ENCODE results near the gene SFXN4. TPM values are rescaled to one million over a fixed set of nuclear protein-coding genes. Genes with fewer than 3 reads are reported as not detected.

SFXN4 gene
- total and polyA plus RNA-seq, 2 donors (not counting 1 experiment from before 2014, with no cell fraction given): 10.3 to 17.7 TPM

GRCh38 chr10:119162452-119163092 is 2.9 kb downstream of the SFXN4 start:
- H2AFZ ChIP-seq (ENCODE audit: low read length): no peak overlapping the region
- no peak overlapping the region for H3K27ac ChIP-seq (ENCODE audit: insufficient read depth, low read length)
- DNase-seq (ENCODE audit: low read depth in 2 of 2): no peak
- no peaks in the 10 kb centered on the region for H4K20me1 ChIP-seq (ENCODE audit: control insufficient read depth, extremely low read depth, insufficient read depth, low read length)
- H3K4me2 ChIP-seq (ENCODE audit: extremely low read depth, insufficient read depth, low read length): no peak overlapping the region
- H3K27me3 ChIP-seq (ENCODE audit: control insufficient read depth, insufficient read depth, low read length): no peaks in the 10 kb centered on the region
- no peaks in the 10 kb centered on the region for H3K36me3 ChIP-seq (ENCODE audit: control insufficient read depth, insufficient read depth, low read length)
- no peaks in the 10 kb centered on the region for H3K9me3 ChIP-seq (ENCODE audit: control insufficient read depth, insufficient read depth, low read depth, low read length)
- no peak overlapping the region for H3K9ac ChIP-seq (ENCODE audit: insufficient read depth, low read length)
- peaks cover 4% of the 10 kb centered on the region for H3K4me1 ChIP-seq (ENCODE audit: control insufficient read depth, extremely low read depth, insufficient read depth, low read length)
- TF ChIP-seq, protein P1, sequence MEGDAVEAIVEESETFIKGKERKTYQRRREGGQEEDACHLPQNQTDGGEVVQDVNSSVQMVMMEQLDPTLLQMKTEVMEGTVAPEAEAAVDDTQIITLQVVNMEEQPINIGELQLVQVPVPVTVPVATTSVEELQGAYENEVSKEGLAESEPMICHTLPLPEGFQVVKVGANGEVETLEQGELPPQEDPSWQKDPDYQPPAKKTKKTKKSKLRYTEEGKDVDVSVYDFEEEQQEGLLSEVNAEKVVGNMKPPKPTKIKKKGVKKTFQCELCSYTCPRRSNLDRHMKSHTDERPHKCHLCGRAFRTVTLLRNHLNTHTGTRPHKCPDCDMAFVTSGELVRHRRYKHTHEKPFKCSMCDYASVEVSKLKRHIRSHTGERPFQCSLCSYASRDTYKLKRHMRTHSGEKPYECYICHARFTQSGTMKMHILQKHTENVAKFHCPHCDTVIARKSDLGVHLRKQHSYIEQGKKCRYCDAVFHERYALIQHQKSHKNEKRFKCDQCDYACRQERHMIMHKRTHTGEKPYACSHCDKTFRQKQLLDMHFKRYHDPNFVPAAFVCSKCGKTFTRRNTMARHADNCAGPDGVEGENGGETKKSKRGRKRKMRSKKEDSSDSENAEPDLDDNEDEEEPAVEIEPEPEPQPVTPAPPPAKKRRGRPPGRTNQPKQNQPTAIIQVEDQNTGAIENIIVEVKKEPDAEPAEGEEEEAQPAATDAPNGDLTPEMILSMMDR (conservative IDR thresholded peaks at IDR 0.05 in 1 of 2, IDR thresholded peaks at IDR 0.05 in 1 of 2; ENCODE audit: low read depth in 1 of 2, low read length in 2 of 2): no peak
- no peak for TF ChIP-seq EZH2 (IDR thresholded peaks at IDR 0.05; ENCODE audit: low read length, missing control alignments)
- H3K79me2 ChIP-seq (ENCODE audit: control insufficient read depth, insufficient read depth, low read length): no peaks in the 10 kb centered on the region
- no peak overlapping the region for H3K4me3 ChIP-seq (replicated peaks in 1 of 4; ENCODE audit: control extremely low read depth in 1 of 4, insufficient read depth in 1 of 4, low read depth in 3 of 4, low read length in 4 of 4)

DNA sequence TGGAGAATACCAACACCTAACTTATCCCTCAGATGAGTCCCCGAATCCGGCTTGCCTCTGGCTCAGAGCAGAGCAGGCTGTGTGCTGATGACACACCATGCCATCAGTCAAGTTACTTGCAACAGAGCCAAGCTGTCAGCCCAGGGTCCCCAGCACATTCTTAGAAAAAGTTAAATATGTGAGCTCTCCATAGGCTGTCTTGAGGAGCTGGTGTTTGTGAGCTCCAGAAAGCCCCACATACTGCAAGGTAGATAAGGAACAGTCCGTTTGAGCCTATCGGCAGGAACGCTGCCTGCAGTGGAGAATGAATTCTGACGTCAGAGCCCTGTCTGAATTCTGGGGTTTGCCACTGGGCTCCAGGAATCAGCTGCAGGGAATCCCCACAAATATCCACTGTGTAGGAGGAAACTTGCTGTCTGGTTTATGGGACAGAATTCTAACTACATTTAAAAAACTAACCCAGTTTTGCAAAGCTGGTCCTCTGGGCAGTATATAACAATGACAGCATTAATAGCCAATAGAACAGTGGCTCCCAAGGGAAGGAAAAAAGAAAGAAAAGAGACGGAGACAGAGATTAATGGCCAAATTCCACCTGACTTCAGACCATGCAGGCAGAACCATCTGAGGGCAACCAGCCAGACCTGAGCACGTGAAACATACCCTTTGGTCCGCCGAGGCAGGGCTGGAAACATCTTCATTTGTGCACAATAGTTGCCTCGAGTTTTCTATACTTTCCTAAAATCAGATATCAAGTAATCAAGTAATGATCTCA is 3.6 kb downstream of the SFXN4 start:
- Histone ChIP-seq H3K36me3 (ENCODE audit: control insufficient read depth, insufficient read depth, low read length) (no peaks in the 10 kb centered on the region), H3K27ac (ENCODE audit: insufficient read depth, low read length) (no peak overlapping the region), H3K79me2 (ENCODE audit: control insufficient read depth, insufficient read depth, low read length) (no peaks in the 10 kb centered on the region), H3K4me2 (ENCODE audit: extremely low read depth, insufficient read depth, low read length) (no peak overlapping the region), H3K9me3 (ENCODE audit: control insufficient read depth, insufficient read depth, low read depth, low read length) (no peaks in the 10 kb centered on the region), H2AFZ (ENCODE audit: low read length) (no peak overlapping the region), H3K4me3 (replicated peaks in 1 of 4; ENCODE audit: control extremely low read depth in 1 of 4, insufficient read depth in 1 of 4, low read depth in 3 of 4, low read length in 4 of 4) (no peak overlapping the region), H3K4me1 (ENCODE audit: control insufficient read depth, extremely low read depth, insufficient read depth, low read length) (peaks cover 4% of the 10 kb centered on the region), H3K9ac (ENCODE audit: insufficient read depth, low read length) (no peak overlapping the region), H3K27me3 (ENCODE audit: control insufficient read depth, insufficient read depth, low read length) (no peaks in the 10 kb centered on the region), H4K20me1 (ENCODE audit: control insufficient read depth, extremely low read depth, insufficient read depth, low read length) (no peaks in the 10 kb centered on the region)
- DNase-seq (ENCODE audit: low read depth in 2 of 2): peak; percentile 59 to 75
- no peak for TF ChIP-seq EZH2 (IDR thresholded peaks at IDR 0.05; ENCODE audit: low read length, missing control alignments)
- TF ChIP-seq, protein P1 (conservative IDR thresholded peaks at IDR 0.05 in 1 of 2, IDR thresholded peaks at IDR 0.05 in 1 of 2; ENCODE audit: low read depth in 1 of 2, low read length in 2 of 2): peak; percentile 13 to 34

GRCh38 chr10:119159332-119159731 is 6.2 kb downstream of the SFXN4 start:
- H3K79me2 ChIP-seq (ENCODE audit: control insufficient read depth, insufficient read depth, low read length): no peaks in the 10 kb centered on the region
- no peak overlapping the region for H3K4me2 ChIP-seq (ENCODE audit: extremely low read depth, insufficient read depth, low read length)
- no peaks in the 10 kb centered on the region for H4K20me1 ChIP-seq (ENCODE audit: control insufficient read depth, extremely low read depth, insufficient read depth, low read length)
- no peaks in the 10 kb centered on the region for H3K27me3 ChIP-seq (ENCODE audit: control insufficient read depth, insufficient read depth, low read length)
- no peak overlapping the region for H3K27ac ChIP-seq (ENCODE audit: insufficient read depth, low read length)
- H3K4me1 ChIP-seq (ENCODE audit: control insufficient read depth, extremely low read depth, insufficient read depth, low read length): no peaks in the 10 kb centered on the region
- no peak overlapping the region for H2AFZ ChIP-seq (ENCODE audit: low read length)
- H3K36me3 ChIP-seq (ENCODE audit: control insufficient read depth, insufficient read depth, low read length): peaks cover 2% of the 10 kb centered on the region
- H3K4me3 ChIP-seq (replicated peaks in 1 of 4; ENCODE audit: control extremely low read depth in 1 of 4, insufficient read depth in 1 of 4, low read depth in 3 of 4, low read length in 4 of 4): no peak overlapping the region
- no peaks in the 10 kb centered on the region for H3K9me3 ChIP-seq (ENCODE audit: control insufficient read depth, insufficient read depth, low read depth, low read length)
- no peak for DNase-seq (ENCODE audit: low read depth in 2 of 2)
- TF ChIP-seq EZH2 (IDR thresholded peaks at IDR 0.05; ENCODE audit: low read length, missing control alignments): no peak
- TF ChIP-seq, protein P1 (conservative IDR thresholded peaks at IDR 0.05 in 1 of 2, IDR thresholded peaks at IDR 0.05 in 1 of 2; ENCODE audit: low read depth in 1 of 2, low read length in 2 of 2): no peak
- no peak overlapping the region for H3K9ac ChIP-seq (ENCODE audit: insufficient read depth, low read length)
